GM19193 (cell line): ENCODE measurements around the gene C10orf143.

Experiments
- POLR2A ChIP-seq: IDR thresholded peaks from 4 replicates; pipeline ENCODE4 v1.6.1; 2011; ENCODE audit not compliant: insufficient read depth, insufficient read length; ENCODE audit errors: extremely low read depth

The C10orf143 gene

DNA sequence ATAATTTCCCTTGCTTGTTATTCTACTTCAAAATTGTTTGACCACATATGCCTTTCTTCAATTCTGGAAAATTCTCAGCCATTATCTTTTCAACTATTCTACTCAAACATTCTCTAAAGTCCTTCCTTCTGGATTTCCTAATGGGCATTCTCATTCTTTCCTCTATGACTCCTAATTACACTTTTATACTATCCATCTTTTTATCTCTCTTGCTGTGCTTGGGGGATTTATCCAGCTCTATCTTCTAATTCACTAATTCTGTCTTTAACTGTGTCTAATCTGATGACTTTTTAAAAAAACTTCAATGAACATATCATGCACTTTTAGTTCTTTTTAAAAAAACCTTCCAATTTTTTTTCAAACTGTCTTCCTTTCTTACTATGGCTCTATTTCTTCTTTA lies 38.4 kb downstream of the C10orf143 start:
- TF ChIP-seq POLR2A, result no peak

- TF ChIP-seq POLR2A, result no peak
Measured at GRCh38 chr10:130067893-130068292, 42.7 kb downstream of the C10orf143 start.

DNA sequence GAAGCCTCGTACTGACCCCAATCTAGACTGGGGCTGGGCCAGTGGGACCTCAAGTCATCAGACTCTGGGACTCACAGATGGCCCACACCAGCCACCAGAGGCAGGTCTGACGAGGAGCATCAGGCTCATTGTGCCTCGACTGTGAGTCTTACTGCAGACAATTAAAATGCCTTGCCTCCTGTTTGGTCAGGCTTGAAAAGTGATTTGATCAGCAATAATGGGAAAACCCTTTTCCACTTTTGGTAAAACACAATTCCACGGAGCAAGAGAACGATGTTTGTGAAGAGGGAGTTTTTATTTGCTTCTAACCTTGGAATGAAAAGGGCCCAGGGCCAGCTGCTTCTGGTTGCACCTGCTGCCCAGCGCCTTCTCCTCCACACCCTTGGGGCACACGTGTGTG lies 43.9 kb downstream of the C10orf143 start:
- no peak for TF ChIP-seq POLR2A

GRCh38 chr10:130065251-130065650 lies 45.4 kb downstream of the C10orf143 start:
- no peak for TF ChIP-seq POLR2A

- no peak for TF ChIP-seq POLR2A
Measured at GRCh38 chr10:130064783-130065182, 45.8 kb downstream of the C10orf143 start.

DNA sequence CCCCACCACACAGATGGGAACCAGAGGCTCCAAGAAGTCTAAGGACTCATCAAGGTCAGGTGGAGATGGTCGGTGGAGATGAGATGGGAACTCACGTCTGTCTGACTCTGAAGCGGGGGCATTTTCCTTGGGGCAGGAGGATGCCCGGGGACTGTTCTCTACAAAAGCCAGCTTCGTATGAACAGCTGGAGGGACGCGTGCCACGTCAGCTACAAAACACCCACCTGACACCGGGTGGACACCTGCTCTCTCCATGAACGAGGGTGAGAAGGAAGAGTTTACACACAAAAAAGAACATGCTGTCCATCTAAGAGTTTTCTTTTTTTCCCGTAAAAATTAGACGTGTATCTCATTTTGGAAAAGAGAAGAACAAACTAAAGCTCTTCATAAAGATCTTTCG lies 47.7 kb downstream of the C10orf143 start:
- no peak for TF ChIP-seq POLR2A

DNA sequence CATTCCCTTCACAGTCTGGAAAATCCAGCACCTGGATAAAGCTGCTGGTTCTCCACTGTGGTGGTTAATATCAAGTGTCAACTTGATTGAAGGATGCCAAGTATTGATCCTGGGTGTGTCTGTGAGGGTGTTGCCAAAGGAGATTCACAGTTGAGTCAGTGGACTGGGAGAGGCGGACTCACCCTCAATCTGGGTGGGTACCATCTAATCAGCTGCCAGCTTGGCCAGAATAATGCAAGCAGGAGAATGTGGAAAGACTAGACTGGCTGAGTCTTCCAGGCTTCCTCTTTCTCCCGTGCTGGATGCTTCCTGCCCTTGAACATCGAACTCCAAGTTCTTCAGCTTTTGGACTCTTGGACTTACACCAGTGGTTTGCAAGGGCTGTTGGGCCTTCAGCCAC lies 48.4 kb downstream of the C10orf143 start:
- no peak for TF ChIP-seq POLR2A

DNA sequence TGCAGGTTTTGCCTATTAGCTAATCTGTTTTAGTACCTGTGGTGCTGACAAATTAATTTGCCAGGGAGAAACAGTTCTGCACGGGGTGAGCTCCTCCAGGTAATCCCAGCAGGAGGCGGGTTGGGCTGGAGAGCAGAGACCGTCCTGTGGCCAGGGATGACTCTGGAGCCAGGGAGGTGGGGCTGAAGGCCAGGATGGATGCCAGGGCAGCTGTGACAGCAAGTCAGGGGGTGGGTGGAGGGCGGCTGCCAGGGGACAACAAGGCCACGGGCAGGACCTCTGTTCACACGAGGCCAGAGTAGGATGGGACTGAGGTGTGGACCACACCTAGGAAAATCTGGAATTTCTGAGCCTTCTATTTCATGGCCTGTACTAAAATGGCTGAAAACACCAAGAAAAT lies 48.9 kb downstream of the C10orf143 start:
- TF ChIP-seq POLR2A, result no peak

DNA sequence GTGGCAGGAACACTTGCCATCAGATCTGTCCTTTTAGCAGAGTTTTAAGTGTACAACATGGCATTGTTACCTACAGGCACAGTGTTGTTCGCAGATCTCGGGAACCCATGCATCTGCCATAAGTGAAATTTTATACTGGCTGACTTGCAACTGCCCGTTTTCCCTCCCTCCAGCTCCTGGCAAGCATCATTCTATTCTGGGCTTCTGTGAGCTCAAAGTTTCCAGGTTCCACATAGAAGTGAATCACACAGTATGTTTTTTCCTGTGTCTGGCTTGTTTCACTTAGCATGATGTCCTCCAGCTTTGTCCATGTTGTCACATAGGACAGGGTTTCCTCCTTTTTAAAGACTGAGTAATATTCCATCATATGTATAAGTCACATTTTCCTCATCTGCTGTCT lies 56.6 kb downstream of the C10orf143 start:
- TF ChIP-seq POLR2A, result no peak

DNA sequence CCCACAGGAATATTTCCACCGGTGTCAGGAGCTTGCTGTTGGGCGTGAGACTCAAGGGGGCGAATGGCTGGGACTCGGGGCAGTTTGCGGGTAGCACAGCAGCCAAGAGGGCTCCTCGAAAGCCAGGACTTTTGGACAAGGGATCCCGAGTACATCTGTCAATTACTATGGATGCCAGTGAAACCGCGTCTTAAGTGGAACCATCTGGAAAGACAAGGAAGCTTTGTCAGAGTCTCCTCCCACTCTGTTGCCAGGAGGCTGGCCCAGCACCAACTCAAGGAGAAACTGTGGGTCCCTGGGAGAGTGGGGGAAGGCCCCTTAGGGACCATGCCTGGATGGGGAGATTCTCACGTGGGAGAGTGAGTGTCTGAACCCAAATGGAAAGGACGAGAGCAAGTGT lies 57.1 kb downstream of the C10orf143 start:
- TF ChIP-seq POLR2A, result no peak

DNA sequence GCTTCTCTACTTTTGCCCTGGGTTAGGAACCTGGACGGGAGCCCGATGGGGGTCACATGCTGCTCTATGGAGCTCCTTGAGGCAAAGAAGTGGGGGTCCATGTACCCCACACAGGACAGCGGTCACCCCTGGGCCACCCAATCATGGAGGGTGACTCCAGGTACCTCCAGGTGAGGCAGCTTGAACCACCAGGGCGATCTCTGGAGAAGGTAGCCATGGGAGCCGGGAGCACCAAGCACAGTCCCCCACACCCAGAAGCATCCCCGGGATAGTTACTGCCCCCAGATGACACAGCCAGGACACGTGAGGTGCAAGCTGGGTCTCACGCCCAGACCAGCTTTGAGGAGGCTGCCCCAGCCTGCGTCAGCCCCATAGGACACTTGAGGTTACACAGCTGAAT lies 58.4 kb downstream of the C10orf143 start:
- no peak for TF ChIP-seq POLR2A

GRCh38 chr10:130050721-130051120 lies 59.9 kb downstream of the C10orf143 start:
- no peak for TF ChIP-seq POLR2A

GRCh38 chr10:130049987-130050386 lies 60.6 kb downstream of the C10orf143 start:
- TF ChIP-seq POLR2A, result no peak

DNA sequence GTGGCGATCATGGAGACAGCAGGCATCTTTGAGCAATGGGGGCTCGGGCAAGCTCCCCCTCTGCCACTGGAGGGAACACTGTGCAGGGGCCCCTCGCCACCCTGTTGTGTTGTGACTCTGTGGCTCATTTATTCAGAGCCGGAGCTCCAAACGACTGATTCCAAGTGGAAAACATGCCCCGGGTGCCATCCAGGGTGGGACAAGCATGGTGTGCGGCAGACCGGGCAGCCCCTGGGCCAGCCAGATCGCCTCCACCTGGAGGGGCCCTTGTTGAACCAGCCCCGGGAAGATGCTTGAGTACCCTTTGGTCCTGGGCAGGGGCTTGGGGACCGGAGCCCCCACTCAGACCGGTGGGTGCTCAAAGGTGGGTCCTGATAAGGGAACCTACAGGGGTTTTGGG lies 61.4 kb downstream of the C10orf143 start:
- TF ChIP-seq POLR2A, result no peak

DNA sequence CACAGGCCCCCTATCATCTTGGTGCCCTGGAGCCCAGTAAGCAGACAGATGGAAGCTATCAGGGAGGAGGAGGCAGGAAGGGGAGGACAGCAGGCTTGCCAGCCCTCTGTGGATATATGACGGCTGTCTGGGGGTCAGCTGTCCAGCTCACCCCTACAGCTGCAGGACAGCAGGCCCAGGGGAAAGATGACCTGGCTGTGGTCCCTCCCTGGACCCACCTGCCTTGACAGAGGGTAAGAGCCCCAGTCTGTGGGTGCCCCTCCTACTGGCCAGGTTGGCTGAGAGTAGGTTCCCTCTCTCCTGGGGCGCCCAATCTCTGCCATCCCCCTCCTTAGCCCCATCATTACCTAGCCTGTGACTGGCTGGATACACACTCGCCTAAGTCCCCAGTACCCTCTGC lies 62.5 kb downstream of the C10orf143 start:
- no peak for TF ChIP-seq POLR2A

GRCh38 chr10:130047336-130047735 lies 63.3 kb downstream of the C10orf143 start:
- no peak for TF ChIP-seq POLR2A

GRCh38 chr10:130046591-130046990 lies 64.0 kb downstream of the C10orf143 start:
- no peak for TF ChIP-seq POLR2A

GRCh38 chr10:130045801-130046321 lies 64.8 kb downstream of the C10orf143 start:
- no peak for TF ChIP-seq POLR2A

DNA sequence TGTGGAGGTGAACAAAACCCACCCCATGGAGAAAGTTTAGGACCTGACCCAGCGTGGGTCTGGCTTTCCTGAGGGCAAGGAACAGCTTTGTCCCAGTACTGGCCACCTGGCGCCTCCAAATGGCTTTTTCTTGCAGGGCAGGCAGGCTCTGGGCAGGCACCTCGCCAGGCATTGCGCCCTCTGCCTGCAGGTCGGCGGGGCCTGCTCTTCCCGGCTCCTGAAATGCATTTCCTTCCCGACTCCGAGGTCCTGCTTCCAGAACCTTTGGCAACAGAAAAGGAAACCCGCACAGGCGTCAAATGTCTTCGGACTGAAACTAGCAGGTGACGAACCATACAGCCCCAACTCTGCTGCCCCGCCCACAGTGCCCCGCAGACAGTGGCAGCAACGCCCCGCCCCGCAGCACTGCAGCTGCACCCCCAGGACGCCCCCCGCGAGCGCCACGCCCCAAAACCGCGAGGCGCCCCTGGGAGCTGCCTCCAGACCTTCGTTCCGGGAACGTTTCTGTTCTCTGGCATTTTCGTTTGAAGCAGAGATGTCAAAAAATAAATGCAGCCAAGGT lies 65.5 kb downstream of the C10orf143 start:
- no peak for TF ChIP-seq POLR2A
